ENCODE data around the gene CLEC16A.

CLEC16A gene

GRCh38 chr16:11225677-11226549 lies 281.5 kb downstream of the CLEC16A start:
- no peak overlapping the region for H3K4me3 ChIP-seq (ENCODE audit: low read depth, low read length)

- no peak overlapping the region for H3K4me3 ChIP-seq (ENCODE audit: low read depth, low read length)
Measured at GRCh38 chr16:11229432-11229831, 285.1 kb downstream of the CLEC16A start.

- H3K4me3 ChIP-seq (ENCODE audit: low read depth, low read length): no peak overlapping the region
Measured at GRCh38 chr16:11229906-11230305, 285.5 kb downstream of the CLEC16A start.

GRCh38 chr16:11231367-11231970 lies 287.1 kb downstream of the CLEC16A start:
- no peak overlapping the region for H3K4me3 ChIP-seq (ENCODE audit: low read depth, low read length)
